T-helper 1 cell (primary cell): ENCODE results near the gene FA2H.
"Not testable (repeated sequence)": the region's sequence is repeated elsewhere in the genome, so short reads cannot be mapped to it uniquely, and the experiment has no call there.

Experiments used
- DNase-seq, 5 donors: peaks; one replicate each; pipeline ENCODE4 v3.0.0-alpha.2; 2012 to 2020
- total RNA-seq, 4 donors: gene quantifications; one replicate each; lab custom pipeline; 2026; lab: John Stamatoyannopoulos, UW

The FA2H gene, protein sequence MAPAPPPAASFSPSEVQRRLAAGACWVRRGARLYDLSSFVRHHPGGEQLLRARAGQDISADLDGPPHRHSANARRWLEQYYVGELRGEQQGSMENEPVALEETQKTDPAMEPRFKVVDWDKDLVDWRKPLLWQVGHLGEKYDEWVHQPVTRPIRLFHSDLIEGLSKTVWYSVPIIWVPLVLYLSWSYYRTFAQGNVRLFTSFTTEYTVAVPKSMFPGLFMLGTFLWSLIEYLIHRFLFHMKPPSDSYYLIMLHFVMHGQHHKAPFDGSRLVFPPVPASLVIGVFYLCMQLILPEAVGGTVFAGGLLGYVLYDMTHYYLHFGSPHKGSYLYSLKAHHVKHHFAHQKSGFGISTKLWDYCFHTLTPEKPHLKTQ
- total RNA-seq: 0 to 0.39 (median 0.15) reads per million in 4 donors

DNA sequence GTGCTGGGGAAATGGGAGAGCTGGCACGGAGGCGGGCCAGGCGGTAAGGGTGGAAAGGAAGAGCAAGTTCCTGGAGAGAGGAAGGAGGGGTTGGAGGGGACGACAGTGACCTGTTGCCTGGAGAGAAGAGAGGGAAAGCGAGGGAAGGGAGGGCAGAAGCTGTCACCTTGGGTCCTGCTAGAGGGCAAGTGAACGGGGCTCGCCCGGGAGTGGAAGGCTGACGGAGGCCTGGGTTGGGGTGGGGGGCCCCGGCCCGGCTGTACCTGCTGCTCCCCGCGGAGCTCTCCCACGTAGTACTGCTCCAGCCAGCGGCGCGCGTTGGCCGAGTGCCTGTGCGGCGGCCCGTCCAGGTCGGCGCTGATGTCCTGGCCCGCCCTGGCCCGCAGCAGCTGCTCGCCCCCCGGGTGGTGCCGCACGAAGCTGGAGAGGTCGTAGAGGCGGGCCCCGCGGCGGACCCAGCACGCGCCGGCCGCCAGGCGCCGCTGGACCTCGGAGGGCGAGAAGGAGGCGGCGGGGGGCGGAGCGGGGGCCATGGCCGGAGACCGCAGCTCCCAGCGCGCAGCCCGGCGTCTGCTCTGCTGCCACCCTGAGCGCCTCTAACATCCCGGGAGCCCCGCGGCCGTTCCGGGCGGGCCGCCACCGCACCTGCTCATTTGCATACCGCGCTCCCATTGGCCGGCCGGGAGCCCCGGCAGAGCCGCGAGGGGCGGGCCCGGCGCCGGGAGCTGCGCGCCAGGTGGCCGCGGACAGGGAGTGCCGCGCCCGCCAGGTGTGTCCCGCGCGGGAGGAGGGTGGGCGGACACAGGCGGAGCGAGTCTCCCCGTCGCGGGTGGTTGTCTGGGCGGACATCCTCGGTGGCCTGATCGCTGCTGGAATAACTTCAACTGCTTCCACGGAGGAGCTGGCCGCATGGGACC is at the start of gene FA2H:
Gene FA2H, minus strand, starts transcription at position 598 of the 917 bp plus-strand sequence. Its CDS starts 65 bp downstream, at position 533.
- peak; percentile 32 to 60 (median 49) for DNase-seq

DNA sequence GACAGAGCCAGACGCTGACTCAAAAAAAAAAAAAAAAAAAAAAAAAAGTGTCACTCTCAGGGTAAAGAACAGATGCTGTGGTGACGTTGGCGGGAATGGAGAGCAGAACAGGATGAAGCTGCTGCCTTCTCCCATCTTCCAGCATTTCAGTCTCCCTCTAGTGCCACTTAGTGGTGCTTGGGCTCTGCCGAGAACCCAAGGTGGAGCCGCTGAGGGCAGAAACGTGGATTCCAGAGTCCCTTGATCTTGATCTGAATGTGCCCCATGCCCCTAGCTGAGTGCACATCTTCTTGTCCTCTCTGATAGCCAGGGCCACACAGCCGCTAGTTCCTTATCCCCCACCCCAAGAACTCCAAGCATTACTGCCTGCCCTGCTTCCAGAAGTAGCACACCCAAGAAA is 43.2 kb upstream of the FA2H start:
- no peak for DNase-seq

DNA sequence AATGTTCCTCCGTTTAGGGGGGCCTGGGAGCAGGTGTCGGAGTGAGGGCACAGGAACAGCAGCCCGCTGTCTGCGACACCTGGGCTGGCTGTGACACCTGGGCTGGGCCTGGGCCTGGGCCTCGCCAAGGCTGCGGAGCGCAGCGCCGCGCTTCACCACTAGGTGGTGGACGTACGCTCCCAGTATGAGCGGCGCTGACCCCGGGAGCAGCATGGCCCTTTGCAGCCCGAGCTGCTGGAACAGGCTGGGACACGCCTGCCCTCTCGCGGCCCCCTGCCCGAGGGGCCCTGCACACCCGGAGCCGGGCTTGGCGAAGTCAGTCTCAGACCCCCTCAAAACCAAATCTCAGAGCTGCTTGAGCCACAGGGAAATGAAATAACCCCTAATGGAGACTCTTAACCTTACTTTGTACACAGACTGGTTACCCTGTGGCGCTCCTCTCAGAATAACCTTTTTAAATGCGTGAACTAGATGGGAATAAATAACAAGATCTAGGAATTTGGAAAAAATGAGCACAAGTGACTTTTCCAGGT is 38.6 kb upstream of the FA2H start:
- peak; percentile 29 to 72 (median 49) for DNase-seq

DNA sequence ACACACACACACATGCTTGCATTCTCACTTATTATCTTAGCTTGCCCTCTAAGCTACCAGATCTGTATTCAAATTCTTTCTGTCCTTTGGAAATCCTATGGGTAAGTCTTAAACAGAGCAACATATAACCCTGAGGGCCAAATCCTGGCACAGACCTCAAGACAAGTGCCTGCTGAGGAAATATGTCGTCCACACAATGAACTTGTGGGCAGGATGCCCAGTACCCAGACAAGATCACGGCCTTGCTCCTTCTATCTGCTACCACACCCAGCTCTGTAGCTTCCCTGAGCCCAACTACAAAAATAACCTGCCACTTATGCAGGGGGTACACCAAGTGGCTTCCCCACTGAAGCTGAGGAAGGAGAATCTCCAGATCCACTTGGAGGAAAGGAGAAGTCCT is 37.3 kb upstream of the FA2H start:
- DNase-seq: no peak

DNA sequence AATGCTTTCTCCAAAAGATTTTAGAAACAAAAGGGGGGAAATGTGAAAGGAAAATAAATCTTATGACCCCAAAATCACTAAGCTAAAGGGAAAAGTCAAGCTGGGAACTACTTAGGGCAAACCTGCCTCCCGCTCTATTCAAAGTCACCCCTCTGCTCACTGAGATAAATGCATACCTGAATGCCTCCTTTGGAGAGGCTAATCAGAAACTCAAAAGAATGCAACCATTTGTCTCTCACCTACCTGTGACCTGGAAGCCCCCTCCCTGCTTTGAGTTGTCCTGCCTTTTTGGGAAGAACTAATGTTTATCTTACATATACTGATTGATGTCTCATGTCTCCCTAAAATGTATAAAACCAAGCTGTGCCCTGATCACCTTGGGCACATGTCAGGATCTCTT is 36.6 kb upstream of the FA2H start:
- DNase-seq: not testable (repeated sequence)

DNA sequence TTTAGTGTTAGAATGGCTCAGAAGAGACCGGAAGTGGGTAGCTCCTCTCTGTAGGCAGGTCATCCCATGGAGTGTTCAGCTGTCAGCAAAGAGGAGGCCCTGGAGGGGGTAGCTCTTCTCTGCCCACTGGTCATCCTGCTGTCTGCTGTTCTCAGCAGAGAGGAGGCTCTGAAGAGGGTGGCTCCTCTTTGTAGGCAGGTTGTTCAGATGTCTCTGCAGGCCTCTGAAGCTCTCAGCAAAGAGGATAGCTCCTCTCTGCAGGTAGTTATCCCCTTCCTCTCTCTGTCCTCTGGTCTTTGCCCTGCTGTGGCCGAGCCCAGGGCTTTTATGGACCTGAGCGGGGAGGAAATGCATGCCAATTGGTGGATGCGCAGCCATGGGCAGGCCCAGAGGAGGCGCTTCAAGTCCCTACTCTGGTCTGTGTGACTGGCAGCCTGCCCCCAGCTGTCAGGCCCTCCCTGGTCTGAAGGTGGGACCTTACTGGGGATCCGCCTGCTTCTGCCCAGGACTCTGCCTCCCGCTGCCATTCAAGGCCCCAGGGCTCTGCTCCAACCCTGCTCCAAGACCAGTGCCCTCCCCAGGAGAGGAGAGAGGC is 32.5 kb upstream of the FA2H start:
- no peak for DNase-seq

DNA sequence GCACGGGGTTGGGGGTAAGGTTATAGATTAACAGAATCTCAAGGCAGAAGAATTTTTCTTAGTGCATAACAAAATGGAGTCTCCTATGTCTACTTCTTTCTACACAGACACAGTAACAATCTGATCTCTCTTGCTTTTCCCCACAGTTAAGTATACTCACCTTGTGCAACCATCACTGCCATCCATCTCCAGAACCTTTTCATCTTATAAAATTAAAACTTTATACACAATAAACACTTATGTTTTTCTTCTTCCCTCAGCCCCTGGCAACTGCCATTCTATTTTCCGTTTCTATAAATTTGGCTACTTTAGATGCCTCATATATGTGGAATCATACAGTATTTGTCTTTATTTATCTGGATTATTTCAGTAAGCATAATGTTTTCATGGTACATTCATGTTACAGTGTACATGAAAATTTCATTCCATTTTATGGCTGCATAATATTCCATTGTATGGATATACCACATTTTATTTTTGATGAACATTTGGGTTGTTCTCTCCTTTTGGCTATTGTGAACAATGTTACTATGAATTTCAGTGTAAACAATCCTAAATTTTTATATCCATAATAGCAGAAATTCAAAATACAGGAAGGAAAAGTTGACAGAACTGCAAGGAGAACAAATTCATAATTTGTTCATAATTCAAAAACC is 25.7 kb upstream of the FA2H start:
- DNase-seq: no peak

DNA sequence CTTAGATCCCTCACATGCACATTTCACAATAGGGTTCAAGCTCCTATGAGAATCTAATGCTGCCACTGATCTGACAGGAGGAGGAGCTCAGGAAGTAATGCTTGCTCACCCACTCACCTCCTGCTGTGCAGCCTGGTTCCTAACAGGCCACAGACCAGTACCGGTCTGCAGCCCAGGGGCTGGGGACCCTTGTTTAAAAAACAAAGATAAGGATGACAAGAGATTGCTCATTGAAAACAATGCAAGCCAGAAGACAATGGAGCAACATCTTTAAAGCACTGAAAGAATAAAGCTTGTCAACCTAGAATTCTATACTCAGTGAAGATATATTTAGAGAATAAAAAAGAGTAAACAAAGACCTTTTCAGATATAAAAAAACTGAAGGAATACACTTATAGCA is 22.8 kb upstream of the FA2H start:
- no peak for DNase-seq

DNA sequence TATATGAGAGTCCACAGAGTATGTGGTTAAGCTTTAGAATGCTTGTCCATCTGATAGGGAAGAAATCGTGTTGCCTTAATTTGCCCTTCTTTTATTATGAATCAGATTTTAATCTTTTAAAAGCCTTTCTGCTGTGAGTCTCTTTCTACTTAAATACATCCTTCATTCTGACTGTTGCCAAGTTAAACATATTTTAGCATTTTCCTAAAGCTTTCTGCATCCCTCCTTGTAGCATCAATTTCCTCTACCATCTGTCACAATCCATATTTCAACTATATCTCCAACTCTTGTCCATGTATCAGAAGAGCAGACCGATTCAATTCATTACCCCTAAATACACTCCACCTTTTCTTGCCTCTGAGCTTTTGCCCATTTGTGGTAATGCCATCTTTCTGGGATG is 20.5 kb upstream of the FA2H start:
- no peak for DNase-seq

DNA sequence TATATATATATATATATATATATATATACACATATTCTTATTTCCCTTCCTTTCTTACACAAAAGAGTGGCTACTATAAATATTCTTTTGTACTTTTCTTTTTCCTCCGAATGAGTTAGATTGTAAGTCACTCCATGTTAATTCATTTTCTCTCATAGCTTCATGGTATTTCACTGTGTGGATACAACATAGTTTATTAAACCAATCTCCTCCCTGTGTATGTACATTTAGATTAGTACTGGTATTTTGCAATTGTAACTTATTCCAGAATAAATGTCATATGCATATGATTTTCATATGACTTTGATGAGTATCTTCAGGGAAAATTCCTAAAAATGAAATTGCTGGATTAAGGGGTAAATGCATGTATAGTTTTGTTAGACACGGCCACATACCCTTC is 20.0 kb upstream of the FA2H start:
- no peak for DNase-seq

DNA sequence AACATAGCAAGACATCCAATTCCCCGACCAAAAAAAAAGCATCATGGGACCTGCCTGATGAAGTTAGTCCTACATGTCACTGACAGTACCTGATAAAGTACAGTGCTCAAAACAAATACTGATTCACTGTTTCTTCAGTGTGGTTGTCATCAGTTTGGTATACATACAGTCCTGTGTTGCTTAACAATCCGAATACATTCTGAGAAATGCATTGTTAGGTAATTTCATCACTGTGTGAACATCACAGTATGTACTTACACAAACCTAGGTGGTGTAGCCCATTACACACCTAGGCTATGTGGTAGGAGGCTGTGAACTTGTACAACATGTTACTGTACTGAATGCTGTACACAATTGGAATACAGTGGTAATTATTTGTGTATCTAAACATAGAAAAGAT is 19.0 kb upstream of the FA2H start:
- no peak for DNase-seq

DNA sequence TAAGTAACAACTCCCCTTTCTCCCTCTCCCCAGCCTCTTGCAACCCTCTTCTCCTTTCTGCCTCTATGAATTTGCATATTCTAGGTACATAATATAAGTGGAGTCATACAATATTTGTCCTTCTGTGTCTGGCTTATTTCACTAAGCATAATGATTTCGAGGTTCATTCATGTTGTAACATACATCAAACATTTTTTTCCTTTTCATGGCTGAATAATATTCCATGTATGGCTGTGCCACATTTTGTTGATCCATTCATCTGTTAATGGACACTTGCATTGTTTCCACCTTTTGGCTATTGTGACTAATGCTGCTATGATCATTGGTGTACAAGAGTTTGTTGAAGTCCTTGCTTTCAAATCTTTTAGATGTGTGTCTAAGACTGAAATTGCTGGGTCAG is 17.6 kb upstream of the FA2H start:
- DNase-seq: no peak

DNA sequence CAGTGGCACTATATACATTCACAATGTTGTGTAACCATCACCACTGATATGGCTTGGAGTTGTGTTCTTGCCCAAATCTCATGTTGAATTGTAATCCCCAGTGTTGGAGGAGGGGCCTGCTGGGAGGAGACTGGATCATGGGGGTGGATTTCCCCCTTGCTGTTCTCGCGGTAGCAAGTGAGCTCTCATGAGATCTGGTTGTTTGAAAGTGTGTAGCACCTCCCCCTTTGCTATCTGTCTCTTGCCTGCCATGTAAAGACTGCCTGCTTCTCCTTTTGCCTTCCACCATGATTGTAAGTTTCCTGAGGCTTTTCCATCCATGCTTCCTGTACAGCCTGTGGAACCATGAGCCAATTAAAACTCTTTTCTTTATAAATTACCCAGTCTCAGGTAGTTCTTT is 17.1 kb upstream of the FA2H start:
- not testable (repeated sequence) for DNase-seq

DNA sequence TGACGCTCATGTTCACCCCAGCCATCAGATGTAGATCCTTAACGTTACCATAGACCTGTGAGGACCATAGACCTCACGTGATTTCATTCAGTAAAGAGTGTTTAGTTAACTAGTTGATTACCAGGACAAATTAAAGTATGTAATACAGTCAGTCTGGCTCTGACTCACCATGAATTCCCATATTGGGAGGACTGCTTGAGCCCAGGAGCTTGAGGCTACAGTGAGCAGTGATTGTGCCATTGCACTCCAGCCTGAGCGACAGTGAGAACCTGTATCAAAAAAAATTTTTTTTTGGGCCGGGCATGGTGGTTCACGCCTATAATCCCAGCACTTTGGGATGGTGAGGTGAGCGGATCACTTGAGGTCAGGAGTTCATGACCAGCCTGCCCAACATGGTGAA is 13.5 kb upstream of the FA2H start:
- DNase-seq: no peak

DNA sequence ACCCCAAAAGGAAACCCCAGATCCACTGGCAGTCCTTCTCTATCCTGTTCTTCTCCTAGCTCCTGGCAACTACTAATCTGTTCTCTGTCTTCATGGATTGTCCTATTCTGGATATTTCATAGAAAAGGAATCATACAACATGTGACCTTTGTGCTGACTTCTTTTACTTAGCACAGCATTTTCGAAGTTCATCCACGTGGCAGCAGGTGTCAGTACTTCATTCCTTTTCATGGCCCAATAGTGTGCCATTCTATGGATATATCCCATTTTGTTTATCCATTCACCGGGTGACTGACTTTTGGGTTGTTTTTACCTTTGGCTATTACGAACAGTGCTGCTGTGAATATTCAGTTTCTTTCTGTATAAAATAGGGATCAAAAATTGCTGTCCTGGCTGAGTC is 10.4 kb upstream of the FA2H start:
- no peak for DNase-seq

DNA sequence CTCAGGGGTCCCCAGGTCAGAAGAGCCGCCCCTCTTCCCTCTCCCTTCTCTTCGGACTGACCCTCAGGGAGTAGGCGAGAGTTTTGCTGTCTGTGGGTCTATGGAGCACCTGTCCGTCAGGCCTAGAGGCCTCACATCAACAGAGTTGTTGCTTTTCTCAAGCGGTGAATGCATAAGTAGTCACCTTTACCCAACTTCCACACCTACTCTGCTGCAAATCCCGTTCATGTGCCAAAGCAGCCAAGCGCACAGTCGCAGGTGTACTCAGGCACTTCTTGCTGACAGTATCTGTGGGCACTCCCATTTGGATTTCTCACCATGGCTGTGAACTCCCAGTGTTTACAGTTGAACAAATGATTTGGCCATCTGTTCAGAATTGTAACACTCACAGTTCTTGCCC is 4.0 kb upstream of the FA2H start:
- DNase-seq: no peak

DNA sequence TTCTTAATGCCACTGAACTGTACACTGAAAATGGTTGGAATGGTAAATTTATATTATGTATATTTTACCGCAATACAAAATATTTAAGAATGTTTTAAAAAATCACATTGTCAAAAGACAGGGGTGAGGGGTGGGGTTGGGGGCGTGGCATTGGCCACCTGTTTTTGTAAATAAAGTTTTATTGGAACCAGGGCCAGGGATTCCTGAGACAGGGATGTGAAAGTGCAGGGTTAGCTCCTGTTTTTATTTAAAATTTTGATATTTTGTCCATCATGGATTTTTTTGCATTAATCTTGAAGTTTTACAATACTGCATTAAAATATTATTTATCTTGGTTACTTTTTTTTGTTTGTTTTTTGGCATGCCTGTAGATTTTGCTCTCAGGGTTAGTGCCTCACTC is 2.3 kb upstream of the FA2H start:
- no peak for DNase-seq

DNA sequence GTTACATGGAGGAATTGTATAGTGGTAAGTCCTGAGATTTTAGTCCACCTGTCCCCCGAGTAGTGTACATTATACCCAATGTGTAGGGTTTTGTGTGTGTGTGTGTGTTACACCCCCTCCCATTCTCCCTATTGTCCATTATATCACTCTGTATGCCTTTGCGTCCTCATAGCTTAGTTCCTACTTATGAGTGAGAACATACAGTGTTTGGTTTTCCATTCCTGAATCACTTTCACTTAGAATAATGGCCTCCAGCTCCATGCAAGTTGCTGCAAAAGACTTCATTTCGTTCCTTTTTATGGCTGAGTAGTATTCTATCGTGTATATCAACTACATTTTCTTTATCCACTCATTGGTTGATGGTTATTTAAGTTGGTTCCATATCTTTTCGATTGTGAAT is 635 bp upstream of the FA2H start:
- no peak for DNase-seq

DNA sequence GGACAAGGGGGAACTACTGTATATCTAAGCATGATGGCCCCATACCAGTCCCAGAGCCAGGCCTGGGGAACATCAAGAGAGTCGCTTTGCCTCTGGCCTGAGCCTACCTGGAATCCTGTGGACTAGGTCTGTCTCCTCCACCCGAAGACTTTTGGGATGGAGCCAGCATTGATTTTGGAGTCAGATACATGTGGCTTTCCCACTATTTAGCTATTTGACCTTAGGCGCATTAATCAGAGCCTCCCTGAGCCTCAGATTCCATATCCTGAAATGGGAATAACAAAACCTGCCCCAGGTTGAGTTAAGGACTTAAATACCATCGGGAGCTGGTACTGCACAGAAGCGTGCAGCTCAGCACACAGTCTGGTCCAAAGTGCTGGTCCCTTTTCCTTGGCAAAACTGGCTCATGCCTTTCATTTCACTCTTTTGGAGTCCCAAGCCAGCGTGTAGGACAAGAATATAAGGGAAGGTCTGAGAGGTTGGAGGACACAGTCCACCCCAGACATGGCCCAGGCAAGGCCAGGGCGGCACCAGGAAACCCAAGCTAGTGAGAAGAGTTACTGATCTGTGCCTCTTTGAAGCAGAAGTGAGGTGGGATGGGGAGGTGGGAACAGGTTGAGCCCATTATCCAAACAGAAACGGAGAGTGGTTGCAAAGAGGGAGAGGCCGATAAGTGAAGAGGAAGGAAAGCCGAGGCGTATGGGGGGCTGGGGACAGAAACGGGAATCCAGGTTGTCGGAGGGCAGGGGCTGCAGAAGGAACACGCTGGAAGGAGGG is 986 bp downstream of the FA2H start:
- DNase-seq: no peak

DNA sequence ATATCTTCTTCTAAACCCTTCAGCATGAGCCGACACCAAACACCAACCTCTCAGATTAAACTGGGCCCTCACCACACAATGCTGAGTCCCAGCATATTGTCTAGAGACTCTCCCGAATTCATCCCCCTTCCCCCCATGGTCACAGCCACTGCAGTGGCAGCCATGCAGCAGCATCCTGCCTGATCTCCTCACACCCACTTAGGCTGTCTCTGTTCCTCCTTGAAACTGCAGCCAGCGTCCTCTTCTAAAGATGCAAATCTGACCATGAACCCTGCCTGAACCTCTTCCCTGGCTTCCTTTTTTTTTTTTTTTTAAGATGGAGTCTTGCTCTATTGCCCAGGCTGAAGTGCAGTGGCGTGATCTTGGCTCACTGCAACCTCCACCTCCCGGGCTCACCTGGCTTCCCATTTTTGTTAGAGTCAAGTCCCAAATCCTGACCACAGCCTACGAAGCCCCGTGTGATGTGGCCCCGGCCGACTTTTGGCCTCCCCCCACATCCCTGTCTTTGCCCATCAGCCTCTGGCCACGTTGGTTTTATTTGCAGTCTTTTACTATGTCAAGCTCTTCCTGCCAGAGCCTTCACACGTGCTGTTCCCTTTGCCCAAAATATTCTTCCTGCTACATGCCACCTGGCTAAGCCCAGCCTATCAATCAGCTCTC is 2.8 kb downstream of the FA2H start:
- DNase-seq: no peak

DNA sequence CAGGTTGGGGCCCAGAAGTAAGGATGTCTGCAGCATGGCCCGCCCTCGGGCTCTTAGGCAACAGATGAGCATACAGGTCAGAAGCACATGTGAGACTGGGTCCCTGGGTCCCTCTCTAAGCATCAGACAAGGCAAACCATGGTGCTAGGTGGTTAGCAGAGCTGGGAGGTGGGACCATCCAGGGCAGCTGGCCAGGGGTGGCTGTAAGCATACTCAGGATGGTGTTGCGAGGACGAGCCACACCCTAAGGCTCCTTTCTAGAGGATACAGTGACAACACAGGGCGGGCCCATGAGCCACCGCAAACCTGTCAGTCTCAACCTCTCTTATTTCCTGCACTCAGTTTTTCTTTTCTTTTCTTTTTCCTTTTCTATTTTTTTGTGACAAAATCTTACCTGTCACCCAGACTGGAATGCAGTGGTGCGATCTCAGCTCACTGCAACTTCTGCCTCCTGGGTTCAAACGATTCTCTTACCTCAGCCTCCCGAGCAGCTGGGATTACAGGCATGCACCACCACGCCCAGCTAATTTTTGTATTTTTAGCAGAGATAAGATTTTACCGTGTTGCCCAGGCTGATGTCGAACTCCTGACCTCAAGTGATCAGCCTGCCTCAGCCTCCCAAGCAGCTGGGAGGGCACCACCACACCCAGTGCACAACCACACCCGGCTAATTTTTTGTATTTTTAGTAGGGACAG is 3.6 kb downstream of the FA2H start:
- DNase-seq: no peak
